Measurements from ENCODE around the gene MYLK4.

GRCh38 chr6:2619651-2620050, 131.1 kb downstream of the MYLK4 start:
- TF ChIP-seq CTCF (IDR thresholded peaks at IDR 0.05) (no peak), POLR2A (IDR thresholded peaks at IDR 0.05) (no peak)

Data from esophagus squamous epithelium (tissue), 4 donors.